Measurements from ENCODE around the gene FCHSD1.

DNA sequence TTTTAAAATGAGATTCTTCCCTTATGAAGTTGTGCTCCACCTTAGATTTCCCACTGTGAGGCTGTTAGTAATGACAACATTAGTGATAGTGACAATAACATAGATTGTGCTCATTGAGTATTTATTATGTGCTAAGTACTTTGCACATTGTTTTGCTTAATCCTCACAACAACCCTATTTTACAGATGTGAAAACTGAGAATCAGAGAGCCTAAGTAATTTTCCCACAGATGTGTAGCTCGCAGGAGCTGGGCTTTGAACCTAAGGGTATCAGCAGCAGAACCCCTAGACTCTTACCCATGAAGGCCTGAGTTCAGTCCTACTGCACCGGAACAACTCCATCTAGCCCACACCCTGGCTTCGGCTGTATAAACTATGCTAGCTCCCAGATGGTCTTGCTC is 46.4 kb upstream of the FCHSD1 start:
- no peak for TF ChIP-seq POLR2A (IDR thresholded peaks at IDR 0.05)
- TF ChIP-seq, protein P1, sequence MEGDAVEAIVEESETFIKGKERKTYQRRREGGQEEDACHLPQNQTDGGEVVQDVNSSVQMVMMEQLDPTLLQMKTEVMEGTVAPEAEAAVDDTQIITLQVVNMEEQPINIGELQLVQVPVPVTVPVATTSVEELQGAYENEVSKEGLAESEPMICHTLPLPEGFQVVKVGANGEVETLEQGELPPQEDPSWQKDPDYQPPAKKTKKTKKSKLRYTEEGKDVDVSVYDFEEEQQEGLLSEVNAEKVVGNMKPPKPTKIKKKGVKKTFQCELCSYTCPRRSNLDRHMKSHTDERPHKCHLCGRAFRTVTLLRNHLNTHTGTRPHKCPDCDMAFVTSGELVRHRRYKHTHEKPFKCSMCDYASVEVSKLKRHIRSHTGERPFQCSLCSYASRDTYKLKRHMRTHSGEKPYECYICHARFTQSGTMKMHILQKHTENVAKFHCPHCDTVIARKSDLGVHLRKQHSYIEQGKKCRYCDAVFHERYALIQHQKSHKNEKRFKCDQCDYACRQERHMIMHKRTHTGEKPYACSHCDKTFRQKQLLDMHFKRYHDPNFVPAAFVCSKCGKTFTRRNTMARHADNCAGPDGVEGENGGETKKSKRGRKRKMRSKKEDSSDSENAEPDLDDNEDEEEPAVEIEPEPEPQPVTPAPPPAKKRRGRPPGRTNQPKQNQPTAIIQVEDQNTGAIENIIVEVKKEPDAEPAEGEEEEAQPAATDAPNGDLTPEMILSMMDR (IDR thresholded peaks at IDR 0.05), result no peak
